Measurements from ENCODE around the gene SH3RF3.

Gene SH3RF3

GRCh38 chr2:109306190-109306589 is 177.2 kb downstream of the SH3RF3 start:
- DNase-seq (ENCODE audit: low read depth in 2 of 2) = no peak

GRCh38 chr2:109311771-109312170 is 182.8 kb downstream of the SH3RF3 start:
- no peak for DNase-seq (ENCODE audit: low read depth in 2 of 2)

GRCh38 chr2:109312902-109313301 is 183.9 kb downstream of the SH3RF3 start:
- DNase-seq (ENCODE audit: low read depth in 2 of 2) = no peak

GRCh38 chr2:109313343-109313742 is 184.3 kb downstream of the SH3RF3 start:
- no peak for DNase-seq (ENCODE audit: low read depth in 2 of 2)

GRCh38 chr2:109316091-109316490 is 187.1 kb downstream of the SH3RF3 start:
- no peak for DNase-seq (ENCODE audit: low read depth in 2 of 2)

- no peak for DNase-seq (ENCODE audit: low read depth in 2 of 2)
Observed at GRCh38 chr2:109317471-109318095, 188.6 kb downstream of the SH3RF3 start.

- no peak for DNase-seq (ENCODE audit: low read depth in 2 of 2)
Observed at GRCh38 chr2:109318150-109318948, 189.3 kb downstream of the SH3RF3 start.

- DNase-seq (ENCODE audit: low read depth in 2 of 2) = no peak
Observed at GRCh38 chr2:109318949-109319342, 189.9 kb downstream of the SH3RF3 start.

- DNase-seq (ENCODE audit: low read depth in 2 of 2) = no peak
Observed at GRCh38 chr2:109320195-109320922, 191.4 kb downstream of the SH3RF3 start.

GRCh38 chr2:109321570-109321969 is 192.6 kb downstream of the SH3RF3 start:
- no peak for DNase-seq (ENCODE audit: low read depth in 2 of 2)

- DNase-seq (ENCODE audit: low read depth in 2 of 2) = no peak
Observed at GRCh38 chr2:109322111-109322510, 193.1 kb downstream of the SH3RF3 start.

GRCh38 chr2:109322641-109323040 is 193.6 kb downstream of the SH3RF3 start:
- DNase-seq (ENCODE audit: low read depth in 2 of 2) = no peak

- no peak for DNase-seq (ENCODE audit: low read depth in 2 of 2)
Observed at GRCh38 chr2:109324861-109325260, 195.9 kb downstream of the SH3RF3 start.

GRCh38 chr2:109325570-109325969 is 196.6 kb downstream of the SH3RF3 start:
- DNase-seq (ENCODE audit: low read depth in 2 of 2) = no peak

GRCh38 chr2:109326306-109326705 is 197.3 kb downstream of the SH3RF3 start:
- DNase-seq (ENCODE audit: low read depth in 2 of 2) = no peak

GRCh38 chr2:109330056-109330455 is 201.1 kb downstream of the SH3RF3 start:
- no peak for DNase-seq (ENCODE audit: low read depth in 2 of 2)

- no peak for DNase-seq (ENCODE audit: low read depth in 2 of 2)
Observed at GRCh38 chr2:109331081-109331480, 202.1 kb downstream of the SH3RF3 start.

GRCh38 chr2:109331896-109332848 is 203.2 kb downstream of the SH3RF3 start:
- DNase-seq (ENCODE audit: low read depth in 2 of 2) = no peak

- DNase-seq (ENCODE audit: low read depth in 2 of 2) = no peak
Observed at GRCh38 chr2:109332880-109333279, 203.9 kb downstream of the SH3RF3 start.

GRCh38 chr2:109333414-109334210 is 204.6 kb downstream of the SH3RF3 start:
- no peak for DNase-seq (ENCODE audit: low read depth in 2 of 2)

Measured in stimulated activated CD8-positive, alpha-beta memory T cell treated with anti-CD3 and anti-CD28 coated beads, Interleukin-2, amount 100 ng/mL, for 1 hour (primary cell).